ENCODE measurements around the gene TSPAN4.
A peak's percentile ranks its signal among the peaks of the same experiment; 100 is the strongest.

TSPAN4 gene

DNA sequence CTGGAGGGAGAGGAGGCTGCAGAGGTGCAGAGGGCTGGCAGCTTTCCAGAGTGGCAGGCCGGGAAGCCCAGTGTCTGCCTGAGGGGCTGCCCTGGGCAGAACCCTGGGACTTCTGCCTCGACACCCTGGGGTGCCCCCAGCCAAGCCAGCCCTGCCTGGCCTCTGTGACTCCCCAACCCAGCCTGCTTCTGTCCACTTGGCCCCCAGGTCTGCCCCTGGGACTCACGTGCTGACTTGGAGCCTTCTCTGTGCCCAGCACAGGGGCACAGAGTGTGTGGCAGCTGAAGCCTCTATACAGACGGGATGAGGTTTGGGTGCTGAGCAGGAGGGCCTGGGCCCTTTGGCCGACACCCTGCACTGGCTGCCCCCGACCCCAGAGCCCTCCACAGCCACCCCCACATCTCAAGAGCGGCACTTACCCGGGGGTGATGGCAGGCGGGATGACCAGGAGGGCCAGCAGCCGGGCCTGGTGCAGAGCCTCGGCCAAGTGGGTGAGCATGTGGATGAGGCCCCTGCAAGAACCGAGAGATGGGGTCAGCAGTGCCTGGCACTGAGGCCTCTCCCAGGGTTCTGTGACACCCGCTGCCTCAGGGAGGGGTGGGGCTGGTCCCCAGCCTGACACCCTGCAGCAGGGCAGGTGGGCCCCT is 50.5 kb downstream of the TSPAN4 start:
- no peak for DNase-seq

GRCh38 chr11:894575-895201 is 52.0 kb downstream of the TSPAN4 start:
- no peak for DNase-seq

DNA sequence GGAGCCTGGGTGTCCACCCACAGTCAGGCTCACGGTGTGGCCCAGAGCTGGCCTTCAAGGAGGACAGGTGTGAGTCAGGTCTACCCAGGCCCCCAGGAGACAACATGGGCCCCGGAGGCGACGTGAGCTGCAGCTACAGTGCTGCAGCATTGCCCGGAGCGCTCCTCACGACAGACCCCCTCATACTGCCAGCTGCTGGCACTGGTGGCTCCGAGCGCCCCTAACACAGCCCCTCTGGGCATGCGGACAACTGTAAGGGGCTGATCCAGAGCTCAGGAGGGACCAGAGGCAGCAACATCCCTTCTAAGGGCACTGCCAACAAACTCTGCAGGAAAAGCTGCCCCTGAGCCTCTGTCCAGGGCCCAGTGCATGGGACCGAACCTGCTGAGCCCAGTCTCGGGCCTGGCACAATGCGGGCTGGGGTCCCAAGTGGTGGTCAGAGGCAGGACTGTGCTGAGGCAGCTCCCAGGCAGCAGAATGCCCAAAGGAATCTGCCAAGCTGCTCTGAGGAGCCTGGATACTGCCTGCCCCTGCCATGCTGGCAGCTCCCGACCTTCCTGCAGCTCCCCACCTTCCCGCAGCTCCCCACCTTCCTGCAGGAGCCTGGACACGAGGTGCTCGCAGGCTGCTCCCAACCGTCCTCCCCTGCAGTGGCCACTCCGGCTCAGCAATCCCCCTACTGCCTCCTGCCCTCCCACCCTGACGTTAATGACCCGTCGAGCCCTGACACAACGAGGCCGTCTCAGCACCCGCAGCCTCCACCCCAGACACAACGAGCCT is 52.9 kb downstream of the TSPAN4 start:
- no peak for DNase-seq

- no peak for DNase-seq
Observed at GRCh38 chr11:897253-898142, 54.8 kb downstream of the TSPAN4 start.

- DNase-seq: no peak
Observed at GRCh38 chr11:898143-898511, 55.5 kb downstream of the TSPAN4 start.

DNA sequence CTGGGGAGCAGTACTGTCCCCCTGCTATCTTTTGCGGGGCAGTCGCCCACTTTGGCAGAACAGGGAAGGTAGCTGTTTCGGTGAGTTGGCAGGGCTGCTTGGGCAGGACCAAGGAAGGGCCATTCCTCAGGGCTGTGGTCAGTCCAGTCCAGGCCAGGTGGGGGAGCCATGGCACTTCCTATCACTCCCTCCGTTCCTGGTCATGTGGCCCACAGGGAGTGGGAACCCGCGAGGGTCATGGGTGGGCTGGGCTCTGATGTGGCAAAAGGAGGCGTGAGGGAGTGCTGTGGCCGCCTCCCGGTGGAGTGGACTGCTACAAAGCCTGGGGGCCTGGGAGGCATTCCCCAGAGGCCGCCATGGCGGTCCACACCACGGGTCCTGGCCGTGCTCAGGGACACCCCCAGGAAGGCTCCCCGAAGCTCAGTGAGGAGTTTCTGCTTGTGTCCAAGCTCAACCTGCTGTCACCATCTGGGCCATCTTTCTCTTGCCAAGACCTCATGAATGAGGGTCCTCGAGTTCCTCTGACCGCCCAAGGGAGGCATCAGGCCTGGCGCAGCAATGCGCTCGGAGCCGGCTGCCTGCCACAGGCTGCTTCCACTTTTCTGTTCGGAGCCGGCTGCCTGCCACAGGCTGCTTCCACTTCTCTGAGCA is 56.0 kb downstream of the TSPAN4 start:
- DNase-seq: no peak

GRCh38 chr11:899724-900123 is 57.1 kb downstream of the TSPAN4 start:
- no peak for DNase-seq

DNA sequence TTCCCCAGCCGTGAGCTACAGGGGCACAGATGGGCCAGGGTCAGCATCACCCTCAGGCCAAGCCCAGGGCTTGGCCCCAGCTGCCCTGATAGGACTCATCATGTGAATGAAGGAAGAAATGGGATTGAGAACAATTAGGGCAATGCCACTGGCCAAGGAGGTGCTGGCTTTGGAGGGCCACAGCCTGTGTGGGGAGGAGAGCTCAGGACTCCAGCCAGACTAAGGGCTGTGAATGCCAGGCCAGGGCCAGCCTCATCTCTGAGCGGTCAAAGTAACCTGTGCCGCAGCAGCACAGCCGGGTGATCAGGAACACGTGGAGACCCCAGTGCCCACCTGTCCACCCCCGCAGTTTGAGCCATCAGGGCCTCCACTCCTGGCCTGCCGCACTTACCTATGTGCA is 57.9 kb downstream of the TSPAN4 start:
- DNase-seq: no peak

GRCh38 chr11:901452-902061 is 58.9 kb downstream of the TSPAN4 start:
- no peak for DNase-seq

- DNase-seq: no peak
Observed at GRCh38 chr11:904380-904779, 61.7 kb downstream of the TSPAN4 start.

DNA sequence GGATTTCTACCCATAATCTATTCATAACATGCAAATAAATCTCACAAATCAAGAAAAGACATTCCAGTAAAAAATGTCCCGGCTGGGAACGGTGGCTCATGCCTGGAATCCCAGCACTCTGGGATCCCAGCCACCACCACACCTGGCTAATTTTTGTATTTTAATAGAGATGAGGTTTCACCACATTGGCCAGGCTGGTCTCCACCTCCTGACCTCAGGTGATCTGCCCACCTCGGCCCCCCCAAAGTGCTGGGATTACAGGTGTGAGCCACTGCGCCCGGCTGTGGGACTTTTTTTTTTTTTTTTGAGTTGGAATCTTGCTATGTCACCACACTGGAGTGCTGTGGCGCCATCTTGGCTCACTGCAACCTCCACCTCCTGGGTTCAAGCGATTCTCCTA is 63.3 kb downstream of the TSPAN4 start:
- DNase-seq: no peak

- no peak for DNase-seq
Observed at GRCh38 chr11:907668-908067, 65.0 kb downstream of the TSPAN4 start.

DNA sequence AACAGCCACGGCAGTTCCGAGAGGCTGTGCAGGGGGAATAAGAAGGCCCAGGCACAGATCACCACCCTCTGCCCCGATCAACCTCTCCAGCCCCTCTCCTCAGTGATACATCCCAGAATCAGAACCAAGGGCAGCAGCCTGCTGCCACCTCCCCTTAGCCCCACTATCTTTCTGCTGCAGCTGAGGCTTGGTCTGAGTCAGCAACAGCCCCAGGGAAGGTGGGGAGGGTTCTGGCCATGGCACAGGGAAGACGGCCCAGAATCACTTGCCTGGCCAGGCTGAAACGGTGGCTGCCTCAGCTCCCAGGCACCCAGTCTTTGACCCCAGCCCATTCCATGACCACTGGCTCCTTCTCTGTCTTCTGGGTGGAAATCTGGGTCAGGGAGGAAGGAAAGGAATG is 65.6 kb downstream of the TSPAN4 start:
- DNase-seq: no peak

- DNase-seq: no peak
Observed at GRCh38 chr11:909406-909805, 66.8 kb downstream of the TSPAN4 start.

- DNase-seq: no peak
Observed at GRCh38 chr11:910044-910588, 67.5 kb downstream of the TSPAN4 start.

GRCh38 chr11:910589-911030 is 68.0 kb downstream of the TSPAN4 start, which contains the start of gene CHID1:
TSS of gene CHID1 (minus strand) at chr11:910810. CDS start at chr11:904816, 5,994 bp downstream.
- peak; percentile 28 to 84 for DNase-seq

GRCh38 chr11:911031-911889 is 68.6 kb downstream of the TSPAN4 start:
- no peak for DNase-seq

- no peak for DNase-seq
Observed at GRCh38 chr11:911890-912219, 69.2 kb downstream of the TSPAN4 start.

GRCh38 chr11:912266-912665 is 69.6 kb downstream of the TSPAN4 start:
- no peak for DNase-seq

DNA sequence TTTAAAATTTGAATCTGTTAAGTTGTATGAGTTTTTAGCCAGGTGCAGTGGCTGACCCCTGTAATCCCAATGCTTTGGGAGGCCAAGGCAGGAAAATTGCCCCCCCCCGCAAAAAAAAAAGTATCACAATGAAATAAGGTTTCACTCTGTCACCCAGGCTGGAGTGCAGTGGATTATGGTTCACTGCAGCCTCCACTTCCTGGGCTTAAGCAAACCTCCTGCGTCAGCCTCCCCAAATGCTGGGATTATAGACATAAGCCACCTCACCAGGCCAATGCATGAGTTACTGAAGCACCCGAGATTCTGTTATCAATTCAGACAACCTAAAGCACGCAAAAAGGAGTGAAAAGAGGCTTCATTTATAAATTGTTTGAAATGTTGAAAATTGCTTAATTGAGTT is 70.4 kb downstream of the TSPAN4 start:
- DNase-seq: no peak

DNA sequence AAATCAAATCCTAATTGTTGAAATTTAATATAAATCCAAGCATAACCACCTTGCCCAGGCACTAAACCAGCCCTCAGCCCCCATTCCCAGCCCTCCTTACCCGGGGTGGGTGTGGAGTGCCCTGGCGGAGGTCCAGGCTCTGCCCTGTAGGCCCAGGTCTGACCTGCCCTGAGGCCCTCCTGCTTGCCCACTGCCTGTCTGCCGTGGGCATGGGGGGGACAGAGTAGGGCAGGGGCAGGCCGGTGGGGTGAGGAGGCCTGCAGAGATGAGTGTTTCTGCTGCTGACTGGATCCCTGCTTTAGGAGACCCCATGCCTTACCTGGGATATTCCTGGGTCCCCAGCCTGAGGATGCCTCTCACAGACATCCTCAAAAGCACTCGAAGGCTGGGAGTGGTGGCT is 71.6 kb downstream of the TSPAN4 start:
- no peak for DNase-seq
